Upper lobe of left lung (tissue), 6 donors: Measurements from ENCODE around the gene COX19. TPM values are rescaled to one million over a fixed set of nuclear protein-coding genes. Genes with fewer than 3 reads are reported as not detected.

Experiments
- ATAC-seq, 2 donors: fragments of 200-7000 bp; cut with Tn5 transposase; one replicate each; pipeline ENCODE4 v1.9.1; 2022; ENCODE audit warnings: mild to moderate bottlenecking in 2 of 2, moderate library complexity in 2 of 2; ENCODE audit not compliant: low FRiP score in 2 of 2
- DNase-seq, 2 donors: peaks; one replicate each; pipeline ENCODE4 v3.0.0-alpha.2; 2019 to 2020
- H3K27ac ChIP-seq, 4 donors: fragments of 200-600 bp; sonication (generic); one replicate each; pipeline ENCODE4 v1.5.1; 2016 to 2019
- H3K27me3 ChIP-seq, 4 donors: fragments of 200-600 bp; sonication (generic); one replicate each; pipeline ENCODE4 v1.5.1; 2017 to 2019
- H3K36me3 ChIP-seq, 4 donors: fragments of 200-600 bp; sonication (generic); one replicate each; pipeline ENCODE4 v1.5.1; 2016 to 2019
- H3K4me1 ChIP-seq, 4 donors: fragments of 200-600 bp; sonication (generic); one replicate each; pipeline ENCODE4 v1.5.1; 2018 to 2019
- H3K4me3 ChIP-seq, 4 donors: fragments of 200-600 bp; sonication (generic); one replicate each; pipeline ENCODE4 v1.5.1; 2017 to 2019; ENCODE audit warnings: mild to moderate bottlenecking in 2 of 4, moderate library complexity in 1 of 4
- H3K9me3 ChIP-seq, 4 donors: fragments of 200-600 bp; sonication (generic); one replicate each; pipeline ENCODE4 v1.5.1; 2018 to 2019
- EP300 ChIP-seq, 4 donors: sonication (generic); formaldehyde crosslinking; IDR thresholded peaks; one replicate each; pipeline ENCODE4 v1.5.1; 2017; ENCODE audit warnings: antibody characterized with exemption in 4 of 4, control low read depth in 2 of 4
- POLR2A ChIP-seq, 4 donors: fragments of 450-650 bp; IDR thresholded peaks; one replicate each; pipeline ENCODE4 v1.5.1; 2016 to 2017; ENCODE audit warnings: antibody characterized with exemption in 4 of 4, mild to moderate bottlenecking in 2 of 4
- POLR2AphosphoS5 ChIP-seq, 2 donors: sonication (generic); formaldehyde crosslinking; IDR thresholded peaks; one replicate each; pipeline ENCODE4 v1.5.1; 2017; ENCODE audit warnings: antibody characterized with exemption in 2 of 2
- WGBS, 2 donors: methylation state at CpG; one replicate each; pipeline ENCODE4 v1.1.5; 2017 to 2018; 5-methylcytosine and 5-hydroxymethylcytosine counted together
- total RNA-seq, 6 donors: library from RNA; depleted of rRNA in 4 of 6; stranded (reverse); fragments of >200 nt in 4 of 6; gene quantifications; one replicate each; pipeline versions ENCODE4 v1.1.0 to v1.2.1, GENCODE V29; 2016 to 2021
- TF ChIP-seq, protein P1 (sequence below), 6 experiments: fragments of 450-650 bp in 4 of 6; fragments of 200-600 bp in 2 of 6; sonication (generic) in 2 of 6; IDR thresholded peaks; one replicate each; pipeline ENCODE4 v1.5.1; 2016 to 2019; ENCODE audit warnings: antibody characterized with exemption in 6 of 6
- donor health status: DM: no; HTN: no; CAD: no; lungs with moderate emphysema.
- donor health status: DM: no; HTN: yes; CAD: no; lungs with severe emphysema.

The COX19 gene
- total RNA-seq, 6 donors from 2014 or later, result 9.1 to 25.1 (median 11.5) TPM

DNA sequence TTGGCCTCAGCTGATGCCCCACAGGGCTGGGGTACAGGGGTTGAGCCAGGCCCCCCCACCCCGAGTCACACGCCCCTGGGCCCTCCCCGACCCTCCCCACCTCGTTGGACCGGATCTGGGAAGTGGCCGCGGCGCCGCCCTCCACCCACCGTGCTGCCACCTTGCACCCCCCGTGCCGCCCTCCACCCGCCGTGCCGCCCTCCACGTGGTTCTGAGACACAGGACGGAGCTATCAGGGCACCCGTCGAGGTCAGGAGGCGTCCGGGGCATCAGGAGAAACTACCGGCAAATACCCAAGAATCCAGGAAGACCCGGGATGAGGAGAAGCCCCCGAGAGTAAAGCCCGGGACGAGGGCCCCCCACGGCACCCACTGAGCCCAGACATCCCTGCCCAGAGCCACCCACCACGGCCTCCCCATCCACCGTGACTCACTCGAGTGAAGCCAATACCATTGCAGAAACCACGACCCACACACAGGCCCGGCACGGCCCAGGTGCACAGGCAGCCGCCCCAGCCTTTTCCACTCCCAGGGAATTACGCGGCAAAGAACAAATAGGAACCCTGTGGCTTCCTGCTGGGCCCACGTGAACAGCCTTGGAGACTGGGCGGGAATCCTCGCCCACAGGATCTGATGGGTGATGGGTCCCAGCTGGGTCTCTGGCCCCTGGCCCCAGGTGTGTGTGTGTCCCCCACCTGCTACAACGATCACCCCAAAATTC, 54.8 kb downstream of the COX19 start:
- no peak for ATAC-seq

DNA sequence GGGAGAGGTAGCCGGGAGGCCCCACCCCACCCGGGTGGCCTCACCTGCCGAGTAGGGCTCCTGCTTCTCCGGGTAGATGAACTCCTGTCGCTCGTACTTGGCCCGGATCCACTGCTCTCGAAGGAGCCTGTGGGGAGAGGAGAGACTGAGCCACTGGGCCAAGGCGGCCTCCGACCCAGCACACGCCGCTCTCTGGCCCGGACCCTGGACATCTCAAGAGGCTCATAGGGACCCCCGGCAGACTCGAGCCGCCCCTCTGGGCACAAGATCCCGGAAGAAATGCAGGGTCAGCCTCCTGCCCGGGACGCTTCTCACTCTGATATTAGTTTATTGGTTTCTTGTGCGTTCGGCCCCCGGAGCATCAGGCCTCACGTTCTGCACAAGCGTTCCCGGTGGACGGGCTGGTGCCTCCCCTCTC, 55.4 kb downstream of the COX19 start:
- H3K9me3 ChIP-seq, result no peaks in the 10 kb centered on the region
- H3K27ac ChIP-seq, result no peak overlapping the region
- H3K4me3 ChIP-seq, result no peak overlapping the region
- peaks cover 7 to 29% (median 23%) of the 10 kb centered on the region in 4 donors for H3K4me1 ChIP-seq
- ATAC-seq (no peak), DNase-seq (no peak)
- H3K27me3 ChIP-seq, result no peaks in the 10 kb centered on the region
- TF ChIP-seq, protein P1, sequence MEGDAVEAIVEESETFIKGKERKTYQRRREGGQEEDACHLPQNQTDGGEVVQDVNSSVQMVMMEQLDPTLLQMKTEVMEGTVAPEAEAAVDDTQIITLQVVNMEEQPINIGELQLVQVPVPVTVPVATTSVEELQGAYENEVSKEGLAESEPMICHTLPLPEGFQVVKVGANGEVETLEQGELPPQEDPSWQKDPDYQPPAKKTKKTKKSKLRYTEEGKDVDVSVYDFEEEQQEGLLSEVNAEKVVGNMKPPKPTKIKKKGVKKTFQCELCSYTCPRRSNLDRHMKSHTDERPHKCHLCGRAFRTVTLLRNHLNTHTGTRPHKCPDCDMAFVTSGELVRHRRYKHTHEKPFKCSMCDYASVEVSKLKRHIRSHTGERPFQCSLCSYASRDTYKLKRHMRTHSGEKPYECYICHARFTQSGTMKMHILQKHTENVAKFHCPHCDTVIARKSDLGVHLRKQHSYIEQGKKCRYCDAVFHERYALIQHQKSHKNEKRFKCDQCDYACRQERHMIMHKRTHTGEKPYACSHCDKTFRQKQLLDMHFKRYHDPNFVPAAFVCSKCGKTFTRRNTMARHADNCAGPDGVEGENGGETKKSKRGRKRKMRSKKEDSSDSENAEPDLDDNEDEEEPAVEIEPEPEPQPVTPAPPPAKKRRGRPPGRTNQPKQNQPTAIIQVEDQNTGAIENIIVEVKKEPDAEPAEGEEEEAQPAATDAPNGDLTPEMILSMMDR (IDR thresholded peaks at IDR 0.05), result no peak
- TF ChIP-seq POLR2A (IDR thresholded peaks at IDR 0.05) (no peak), POLR2AphosphoS5 (IDR thresholded peaks at IDR 0.05) (no peak), EP300 (IDR thresholded peaks at IDR 0.05) (no peak)
- peaks cover 0 to 3% (median 0%) of the 10 kb centered on the region in 4 donors for H3K36me3 ChIP-seq
- WGBS, 2 donors, result 78 to 91% methylated on average over 23 to 25 of the region's 26 CpGs

More for the DNA sequence above, 54.8 kb downstream of the COX19 start:
- Histone ChIP-seq H3K4me3 (no peak overlapping the region), H3K27ac (no peak overlapping the region), H3K4me1 (peaks cover 7 to 31% (median 26%) of the 10 kb centered on the region in 4 donors), H3K36me3 (no peaks in the 10 kb centered on the region), H3K9me3 (no peaks in the 10 kb centered on the region), H3K27me3 (no peaks in the 10 kb centered on the region)
- TF ChIP-seq, protein P1 (IDR thresholded peaks at IDR 0.05), result no peak
- TF ChIP-seq EP300 (IDR thresholded peaks at IDR 0.05) (no peak), POLR2AphosphoS5 (IDR thresholded peaks at IDR 0.05) (no peak), POLR2A (IDR thresholded peaks at IDR 0.05) (no peak)
- WGBS, 2 donors, result 83 to 90% methylated on average over 32 to 40 of the region's 40 CpGs
- peak in 1 of 2 donors; percentile 84 for DNase-seq

DNA sequence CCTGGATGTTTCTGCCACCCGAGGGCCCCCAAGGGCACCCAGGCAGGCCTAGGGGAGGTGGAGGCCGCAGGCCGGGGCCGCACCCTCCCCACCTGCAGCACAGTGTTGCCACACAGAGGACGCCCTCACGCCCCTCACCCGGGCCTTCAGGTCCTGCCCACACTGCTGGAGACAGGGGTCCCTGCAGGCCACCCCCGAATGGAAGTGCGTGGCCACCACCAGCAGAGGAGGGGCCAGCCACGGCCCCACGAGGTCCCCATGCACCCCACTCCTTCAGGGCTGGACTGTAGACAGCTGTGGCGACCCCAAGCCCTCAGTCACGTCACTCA, 56.3 kb downstream of the COX19 start:
- no peak for ATAC-seq
- H3K36me3 ChIP-seq, result peaks cover 0 to 3% (median 0%) of the 10 kb centered on the region in 4 donors
- no peaks in the 10 kb centered on the region for H3K9me3 ChIP-seq
- WGBS, 2 donors, result 80 to 95% methylated on average over 3 to 6 of the region's 13 CpGs
- peaks cover 7 to 25% (median 17%) of the 10 kb centered on the region in 4 donors for H3K4me1 ChIP-seq
- no peak overlapping the region for H3K4me3 ChIP-seq
- no peak overlapping the region for H3K27ac ChIP-seq
- TF ChIP-seq, protein P1 (IDR thresholded peaks at IDR 0.05), result no peak
- TF ChIP-seq POLR2AphosphoS5 (IDR thresholded peaks at IDR 0.05) (no peak), EP300 (IDR thresholded peaks at IDR 0.05) (no peak), POLR2A (IDR thresholded peaks at IDR 0.05) (no peak)
- H3K27me3 ChIP-seq, result no peaks in the 10 kb centered on the region
- DNase-seq, result peak in 1 of 2 donors; percentile 73

DNA sequence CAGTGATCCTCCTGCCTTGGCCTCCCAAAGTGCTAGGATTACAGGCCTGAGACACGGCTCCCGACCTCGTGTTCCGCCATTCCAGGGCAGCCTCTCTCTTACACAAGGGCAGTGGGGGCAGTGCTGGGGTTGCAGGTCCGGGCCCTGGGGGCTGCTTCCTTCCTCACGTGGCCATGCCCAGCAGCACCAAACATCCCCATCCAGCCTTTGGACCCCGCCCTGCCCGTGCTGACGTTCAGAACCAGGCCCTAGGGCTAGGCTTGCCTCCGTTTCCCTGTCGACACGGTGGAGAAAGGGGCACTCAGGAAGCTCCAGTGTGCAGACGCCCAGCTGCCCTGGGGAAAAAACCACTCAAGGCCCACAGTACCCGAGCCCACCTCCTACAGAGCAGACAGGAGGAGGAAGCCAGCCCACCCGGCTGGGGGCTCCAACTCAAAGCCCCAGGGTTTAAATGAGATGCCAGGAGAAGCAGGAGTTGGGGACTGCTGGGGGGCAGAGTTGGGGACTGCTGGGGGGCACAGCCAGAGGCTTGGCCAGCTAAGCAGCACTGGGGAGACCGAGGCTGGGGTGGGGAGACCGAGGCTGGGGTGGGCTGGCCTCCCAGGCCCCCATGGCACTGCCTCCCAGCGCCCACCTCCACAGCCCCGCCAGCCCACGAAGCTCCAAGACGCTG, 56.8 kb downstream of the COX19 start:
- TF ChIP-seq, protein P1 (IDR thresholded peaks at IDR 0.05), result no peak
- TF ChIP-seq POLR2AphosphoS5 (IDR thresholded peaks at IDR 0.05), result no peak
- no peak for TF ChIP-seq EP300 (IDR thresholded peaks at IDR 0.05)
- no peak for TF ChIP-seq POLR2A (IDR thresholded peaks at IDR 0.05)
- peak; percentile 15 to 54 for DNase-seq
- Histone ChIP-seq H3K36me3 (peaks cover 0 to 3% (median 0%) of the 10 kb centered on the region in 4 donors), H3K27me3 (no peaks in the 10 kb centered on the region), H3K4me3 (no peak overlapping the region), H3K4me1 (peaks cover 5 to 22% (median 15%) of the 10 kb centered on the region in 4 donors), H3K9me3 (no peaks in the 10 kb centered on the region), H3K27ac (no peak overlapping the region)
- ATAC-seq, result no peak
- WGBS, 2 donors, result 84% methylated on average over 15 to 20 of the region's 21 CpGs
